HG03565 (cell line): ENCODE data around the gene APOBEC3C.
"Not testable (repeated sequence)": the region's sequence is repeated elsewhere in the genome, so short reads cannot be mapped to it uniquely, and the experiment has no call there.

Source experiments
- ATAC-seq: cut with Tn5 transposase; IDR thresholded peaks from one replicate; pipeline ENCODE4 v1.9.1; 2021; ENCODE audit warnings: mild to moderate bottlenecking, moderate library complexity; ENCODE audit not compliant: unreplicated experiment

APOBEC3C gene

DNA sequence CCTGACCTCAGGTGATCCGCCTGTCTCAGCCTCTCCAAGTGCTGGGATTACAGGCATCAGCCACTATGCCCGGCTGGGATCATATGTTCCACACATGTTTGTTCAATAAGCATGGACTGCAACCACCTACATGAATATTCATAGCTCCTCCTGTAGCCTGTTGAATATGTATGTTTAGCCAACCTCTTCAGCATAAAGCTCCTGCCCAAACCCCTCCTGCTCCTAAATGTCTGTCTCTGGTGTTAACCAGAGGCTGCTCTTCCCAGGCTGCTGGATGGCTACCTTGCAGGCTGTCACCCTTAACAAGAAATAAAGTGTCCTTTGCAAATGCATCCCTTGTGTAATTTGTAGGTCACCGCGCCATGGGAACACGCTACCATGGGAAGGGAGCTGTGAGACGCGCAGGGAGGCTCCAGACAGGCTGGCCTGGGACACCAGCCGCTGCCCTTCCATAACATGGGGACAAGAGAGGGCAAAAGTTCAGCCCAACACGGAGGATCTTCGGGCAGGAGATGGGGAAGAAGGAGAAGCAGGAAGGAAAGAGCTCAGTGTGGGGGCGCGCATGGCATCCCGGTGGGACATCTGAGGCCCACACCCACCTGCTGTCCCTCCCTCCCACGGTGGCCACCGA, 6.1 kb downstream of the APOBEC3C start:
- not testable (repeated sequence) for ATAC-seq

DNA sequence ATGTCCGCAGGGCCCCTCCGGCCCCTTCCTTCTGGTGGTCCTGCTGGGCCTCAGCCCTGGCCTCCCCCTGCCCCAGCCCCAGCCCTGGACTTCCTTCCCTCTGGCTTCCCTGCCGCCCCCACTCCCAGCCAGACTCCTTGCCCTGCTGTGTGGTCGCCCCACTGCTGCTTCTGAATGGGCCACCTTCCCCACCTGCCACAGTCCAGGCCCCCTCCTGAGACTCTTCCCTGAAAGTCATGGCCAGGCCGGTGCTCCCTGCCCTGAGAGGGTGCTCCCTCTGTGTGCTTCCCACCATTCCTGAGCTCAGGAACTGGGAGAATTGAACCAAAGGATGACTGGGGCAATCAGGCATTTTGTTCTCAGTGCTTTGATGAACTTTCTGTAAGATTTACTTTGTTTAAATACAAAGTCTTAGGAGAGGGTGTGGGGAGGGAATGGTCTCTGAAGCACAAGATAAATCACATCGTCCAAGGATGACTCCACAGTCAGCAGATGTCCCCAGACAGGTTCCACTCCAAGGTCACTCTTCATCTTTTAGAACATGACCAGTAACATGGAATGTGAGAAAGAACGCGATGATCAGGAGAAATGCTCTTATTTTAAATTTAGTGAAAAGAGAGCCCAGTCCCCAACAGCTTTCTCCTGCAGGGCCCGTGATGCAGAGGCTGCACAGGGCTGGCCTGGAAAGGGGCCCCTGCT, 7.6 kb downstream of the APOBEC3C start:
- no peak for ATAC-seq

DNA sequence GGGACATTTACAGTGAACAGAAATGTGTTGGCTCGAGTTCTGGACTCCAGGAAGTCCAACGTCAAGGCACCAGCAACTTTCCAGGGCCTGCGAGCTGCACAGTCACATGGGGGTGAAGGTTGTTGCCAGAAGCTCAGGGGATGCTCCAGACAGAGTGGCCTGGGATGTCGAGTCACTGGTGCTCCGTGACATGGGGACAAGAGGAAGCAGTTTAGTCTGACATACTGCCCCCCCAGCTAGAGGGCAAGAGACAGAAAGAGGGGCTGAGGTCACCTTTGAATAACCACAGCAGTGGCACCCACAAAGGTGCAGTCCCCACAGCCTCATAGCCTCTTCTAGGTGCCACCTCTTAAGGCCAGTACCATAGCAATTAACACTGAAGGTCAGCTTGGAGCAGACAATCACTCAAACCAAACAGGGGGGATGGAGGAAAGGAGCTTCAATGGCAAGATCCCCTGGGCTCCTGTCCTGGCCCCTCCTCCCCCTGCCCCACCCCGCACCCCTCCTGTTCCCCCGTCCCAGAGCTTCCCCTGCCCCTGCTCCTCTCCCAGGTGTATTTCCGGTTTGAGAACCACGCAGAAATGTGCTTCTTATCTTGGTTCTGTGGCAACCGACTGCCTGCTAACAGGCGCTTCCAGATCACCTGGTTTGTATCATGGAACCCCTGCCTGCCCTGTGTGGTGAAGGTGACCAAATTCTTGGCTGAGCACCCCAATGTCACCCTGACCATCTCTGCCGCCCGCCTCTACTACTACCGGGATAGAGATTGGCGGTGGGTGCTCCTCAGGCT, 10.7 kb downstream of the APOBEC3C start:
- ATAC-seq, result no peak

DNA sequence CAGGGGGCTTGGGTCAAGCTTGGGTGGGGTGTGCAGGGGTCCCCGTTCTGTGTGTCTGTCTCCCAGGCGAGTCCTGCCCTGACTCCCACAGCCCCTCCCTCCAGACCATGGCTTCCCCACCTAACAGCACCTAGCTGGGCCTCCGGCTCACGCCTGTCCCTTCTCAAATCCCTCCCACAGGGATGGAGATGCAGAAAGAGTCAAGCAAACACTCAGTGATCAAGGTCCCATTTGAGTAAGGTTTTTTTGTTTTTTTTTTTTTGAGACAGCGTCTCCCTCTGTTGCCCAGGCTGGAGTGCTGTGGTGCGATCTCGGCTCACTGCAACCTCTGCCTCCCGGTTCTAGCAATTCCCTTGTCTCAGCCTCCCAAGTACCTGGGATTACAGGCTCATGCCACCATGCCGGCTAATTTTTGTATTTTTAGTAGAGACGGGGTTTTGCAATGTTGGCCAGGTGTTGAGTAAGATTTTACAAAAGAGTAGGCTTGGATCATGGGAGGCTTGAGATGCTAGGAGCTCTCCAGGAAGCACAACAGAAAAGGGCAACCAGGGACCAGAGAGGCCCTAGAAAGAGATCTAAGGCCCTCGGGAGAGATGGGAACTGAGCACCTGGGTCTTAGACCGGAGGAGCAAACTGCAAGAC, 12.6 kb downstream of the APOBEC3C start:
- ATAC-seq, result no peak

DNA sequence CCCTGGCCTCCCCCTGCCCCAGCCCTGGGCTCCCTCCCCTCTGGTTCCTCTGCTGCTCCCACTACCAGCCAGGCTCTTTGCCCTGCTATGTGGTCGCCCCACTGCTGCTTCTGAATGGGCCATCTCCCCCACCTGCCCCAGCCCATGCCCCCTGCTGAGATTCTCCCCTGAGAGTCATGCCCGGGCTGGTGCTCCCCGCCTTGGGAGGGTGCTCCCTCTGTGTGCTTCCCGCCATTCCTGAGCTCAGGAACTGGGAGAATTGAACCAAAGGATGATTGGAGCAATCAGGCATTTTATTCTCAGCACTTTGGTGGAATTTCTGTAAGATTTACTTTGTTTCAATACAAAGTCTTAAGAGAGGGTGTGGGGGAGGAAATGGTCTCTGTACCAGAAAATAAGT, 13.7 kb downstream of the APOBEC3C start:
- ATAC-seq, result no peak

DNA sequence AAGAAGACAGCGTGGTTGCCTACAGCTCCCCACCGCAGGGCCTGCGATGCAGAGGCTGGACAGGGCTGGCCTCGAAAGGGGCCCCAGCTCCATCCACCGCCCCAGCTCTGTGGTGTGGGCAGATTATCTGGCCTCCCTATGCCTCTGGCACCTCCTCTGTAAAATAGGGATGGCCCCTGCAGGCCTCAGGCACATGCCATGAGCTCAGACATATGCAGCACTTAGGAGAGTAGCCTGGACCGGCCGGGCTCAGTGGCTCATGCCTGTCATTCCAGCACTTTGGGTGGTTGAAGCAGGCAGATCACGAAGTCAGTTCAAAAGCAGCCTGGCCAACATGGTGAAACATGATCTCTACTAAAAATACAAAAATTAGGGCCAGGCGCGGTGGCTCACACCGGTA, 14.2 kb downstream of the APOBEC3C start:
- ATAC-seq, result no peak

DNA sequence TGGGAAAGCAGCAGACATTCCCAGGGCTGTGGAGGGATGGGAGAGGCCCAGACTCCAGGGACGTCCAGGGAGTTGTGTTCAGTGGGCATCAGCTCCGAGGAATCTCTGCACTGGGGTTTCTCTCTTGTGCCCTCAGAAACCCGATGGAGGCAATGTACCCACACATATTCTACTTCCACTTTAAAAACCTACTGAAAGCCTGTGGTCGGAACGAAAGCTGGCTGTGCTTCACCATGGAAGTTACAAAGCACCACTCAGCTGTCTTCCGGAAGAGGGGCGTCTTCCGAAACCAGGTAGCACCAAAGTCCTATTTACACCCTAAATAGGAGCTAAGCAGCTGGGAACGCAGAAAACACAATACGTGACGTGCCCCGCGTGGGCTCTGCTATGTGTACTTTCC, 15.2 kb downstream of the APOBEC3C start:
- no peak for ATAC-seq

DNA sequence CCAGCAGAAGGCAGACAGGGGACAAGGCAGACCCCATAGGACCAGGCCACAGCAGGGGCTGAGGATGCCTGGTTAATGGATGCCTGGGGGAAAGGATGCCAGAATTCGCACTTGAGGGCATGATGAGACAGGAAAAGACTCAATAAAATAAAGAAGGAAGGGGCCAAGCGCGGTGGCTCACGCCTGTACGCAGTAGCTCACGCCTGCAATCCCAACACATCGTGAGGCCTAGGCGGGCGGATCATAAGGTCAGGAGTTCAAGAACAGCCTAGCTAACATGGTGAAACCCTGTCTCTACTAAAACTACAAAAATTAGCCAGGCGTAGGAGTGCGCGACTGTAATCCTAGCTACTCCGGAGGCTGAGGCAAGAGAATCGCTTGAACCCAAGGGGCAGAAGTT, 16.6 kb downstream of the APOBEC3C start:
- ATAC-seq, result no peak

DNA sequence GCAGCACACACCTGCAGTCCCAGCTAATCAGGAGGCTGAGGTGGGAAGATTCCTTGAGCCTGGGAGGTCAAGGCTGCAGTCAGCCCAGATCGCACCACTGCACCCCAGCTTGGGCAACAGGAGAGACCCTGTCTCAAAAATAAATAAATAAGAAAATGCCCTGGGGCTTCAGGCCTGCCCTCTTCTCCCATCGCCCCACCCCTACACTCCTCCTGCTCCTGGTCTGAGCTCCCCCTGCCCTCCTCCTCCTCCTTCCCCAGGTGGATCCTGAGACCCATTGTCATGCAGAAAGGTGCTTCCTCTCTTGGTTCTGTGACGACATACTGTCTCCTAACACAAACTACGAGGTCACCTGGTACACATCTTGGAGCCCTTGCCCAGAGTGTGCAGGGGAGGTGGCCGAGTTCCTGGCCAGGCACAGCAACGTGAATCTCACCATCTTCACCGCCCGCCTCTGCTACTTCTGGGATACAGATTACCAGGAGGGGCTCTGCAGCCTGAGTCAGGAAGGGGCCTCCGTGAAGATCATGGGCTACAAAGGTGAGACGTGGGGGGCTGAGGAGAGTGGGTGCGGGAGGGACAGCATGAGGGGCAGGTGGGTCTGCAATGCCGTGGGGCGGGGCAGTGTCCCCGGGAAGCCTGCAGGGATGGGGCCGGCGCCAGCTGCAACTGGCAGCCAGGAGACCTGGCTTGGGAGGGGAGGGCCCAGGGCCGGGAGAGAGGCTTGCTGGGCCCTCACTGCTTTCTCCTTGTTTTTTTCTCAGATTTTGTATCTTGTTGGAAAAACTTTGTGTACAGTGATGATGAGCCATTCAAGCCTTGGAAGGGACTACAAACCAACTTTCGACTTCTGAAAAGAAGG, 17.6 kb downstream of the APOBEC3C start:
- not testable (repeated sequence) for ATAC-seq

DNA sequence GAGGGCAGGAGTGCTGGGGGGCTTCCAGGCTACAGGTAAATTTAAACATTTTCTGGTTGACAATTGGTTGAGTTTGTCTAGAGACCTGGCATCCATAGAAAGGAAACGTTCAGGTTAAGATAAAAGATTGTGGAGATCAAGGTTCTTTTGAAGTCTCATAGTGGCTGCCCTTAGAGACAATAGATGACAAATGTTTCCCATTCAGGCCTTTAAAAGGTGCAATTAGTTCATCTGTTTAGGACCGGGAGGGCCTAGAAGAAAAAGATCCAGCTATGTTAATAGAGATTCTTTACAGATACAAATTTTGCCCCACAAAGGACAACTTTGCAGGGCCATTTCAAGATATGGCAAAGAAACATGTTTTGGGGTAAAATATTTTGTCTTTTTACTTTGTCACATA, 23.0 kb downstream of the APOBEC3C start:
- not testable (repeated sequence) for ATAC-seq

DNA sequence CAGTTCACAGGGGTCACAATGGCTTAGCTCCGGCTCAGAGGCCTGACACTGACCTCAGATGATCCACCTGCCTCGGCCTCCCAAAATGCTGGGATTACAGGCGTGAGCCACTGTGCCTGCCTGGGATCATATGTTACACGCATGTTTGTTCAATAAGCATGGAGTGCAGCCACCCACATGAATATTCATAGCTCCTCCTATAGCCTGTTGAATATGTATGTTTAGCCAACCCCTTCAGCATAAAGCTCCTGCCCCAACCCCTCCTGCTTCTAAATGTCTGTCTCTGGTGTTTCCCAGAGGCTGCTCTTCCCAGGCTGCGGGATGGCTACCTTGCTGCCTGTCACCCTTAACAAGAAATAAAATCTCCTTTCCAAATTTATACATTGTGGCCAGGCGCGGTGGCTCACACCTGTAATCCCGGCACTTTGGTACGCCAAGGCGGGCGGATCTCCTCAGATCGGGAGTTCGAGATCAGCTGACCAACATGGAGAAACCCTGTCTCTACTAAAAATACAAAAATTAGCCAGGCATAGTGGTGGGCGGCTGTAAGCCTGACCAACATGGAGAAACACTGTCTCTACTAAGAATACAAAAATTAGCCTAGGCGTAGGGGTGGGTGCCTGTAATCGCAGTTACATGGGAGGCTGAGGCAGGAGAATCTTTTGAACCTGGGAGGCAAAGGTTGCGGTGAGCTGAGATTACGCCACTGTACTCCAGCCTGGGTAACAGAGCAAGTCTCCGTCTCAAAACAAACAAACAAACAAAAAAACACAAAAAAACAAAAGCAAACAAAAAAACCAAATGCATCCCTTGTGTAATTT, 25.5 kb downstream of the APOBEC3C start:
- no peak for ATAC-seq

DNA sequence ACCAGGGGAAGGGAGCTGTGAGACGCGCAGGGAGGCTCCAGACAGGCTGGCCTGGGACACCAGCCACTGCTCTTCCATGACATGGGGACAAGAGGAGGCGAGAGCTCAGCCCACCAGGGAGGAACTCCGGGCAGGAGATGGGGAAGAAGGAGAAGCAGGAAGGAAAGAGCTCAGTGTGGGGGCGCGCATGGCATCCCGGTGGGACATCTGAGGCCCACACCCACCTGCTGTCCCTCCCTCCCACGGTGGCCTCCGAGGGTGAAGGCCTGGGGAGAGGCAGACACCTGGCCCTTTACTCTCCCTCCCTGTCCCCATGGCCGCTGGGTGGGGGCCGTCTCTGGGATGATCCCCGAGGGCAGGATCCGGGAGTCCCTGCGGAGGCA, 26.1 kb downstream of the APOBEC3C start:
- ATAC-seq, result not testable (repeated sequence)

DNA sequence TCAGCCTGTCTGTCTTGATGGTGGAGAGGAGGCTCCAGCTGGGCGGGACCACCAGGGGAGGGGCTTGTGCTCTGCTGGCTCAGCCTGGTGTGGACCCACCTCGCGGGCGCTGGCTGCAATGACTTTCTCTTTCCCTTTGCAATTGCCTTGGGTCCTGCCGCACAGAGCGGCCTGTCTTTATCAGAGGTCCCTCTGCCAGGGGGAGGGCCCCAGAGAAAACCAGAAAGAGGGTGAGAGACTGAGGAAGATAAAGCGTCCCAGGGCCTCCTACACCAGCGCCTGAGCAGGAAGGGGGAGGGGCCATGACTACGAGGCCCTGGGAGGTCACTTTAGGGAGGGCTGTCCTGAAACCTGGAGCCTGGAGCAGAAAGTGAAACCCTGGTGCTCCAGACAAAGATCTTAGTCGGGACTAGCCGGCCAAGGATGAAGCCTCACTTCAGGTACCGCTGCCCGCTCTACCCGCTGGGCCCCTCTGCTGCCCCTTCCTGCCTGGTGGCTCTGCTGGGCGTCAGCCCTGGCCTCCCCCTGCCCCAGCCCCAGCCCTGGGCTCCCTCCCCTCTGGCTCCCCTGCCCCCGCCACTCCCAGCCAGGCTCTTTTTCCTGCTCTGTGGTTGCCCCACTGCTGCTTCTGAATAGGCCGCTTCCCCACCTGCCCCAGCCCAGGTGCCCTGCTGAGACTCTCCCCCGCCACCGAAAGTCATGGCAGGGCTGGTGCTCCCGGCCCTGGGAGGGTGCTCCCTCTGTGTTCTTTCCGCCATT, 26.7 kb downstream of the APOBEC3C start, which contains the start of gene APOBEC3F:
TSS of gene APOBEC3F (plus strand) at position 327 of the 759 bp plus-strand sequence. CDS start at position 424, 97 bp downstream.
- peak; percentile 78 for ATAC-seq

DNA sequence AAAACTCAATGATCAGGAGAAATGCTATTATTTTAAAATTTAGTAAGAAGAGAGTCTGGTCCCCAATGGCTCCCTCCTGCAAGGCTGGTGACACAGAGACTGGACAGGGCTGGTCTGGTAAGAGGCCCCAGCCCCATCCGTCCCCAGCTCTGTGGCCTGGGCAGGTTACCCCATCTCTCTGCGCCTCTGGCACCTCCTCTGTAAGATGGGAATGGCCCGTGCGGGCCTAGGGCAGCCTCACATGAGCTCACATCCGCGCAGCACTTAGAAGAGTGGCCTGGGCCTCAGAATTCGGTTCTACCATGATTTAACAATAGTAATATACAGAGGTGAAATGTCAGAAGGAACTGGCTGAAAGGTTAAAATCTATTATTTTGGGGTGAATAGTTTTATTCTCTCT, 27.9 kb downstream of the APOBEC3C start:
- no peak for ATAC-seq

DNA sequence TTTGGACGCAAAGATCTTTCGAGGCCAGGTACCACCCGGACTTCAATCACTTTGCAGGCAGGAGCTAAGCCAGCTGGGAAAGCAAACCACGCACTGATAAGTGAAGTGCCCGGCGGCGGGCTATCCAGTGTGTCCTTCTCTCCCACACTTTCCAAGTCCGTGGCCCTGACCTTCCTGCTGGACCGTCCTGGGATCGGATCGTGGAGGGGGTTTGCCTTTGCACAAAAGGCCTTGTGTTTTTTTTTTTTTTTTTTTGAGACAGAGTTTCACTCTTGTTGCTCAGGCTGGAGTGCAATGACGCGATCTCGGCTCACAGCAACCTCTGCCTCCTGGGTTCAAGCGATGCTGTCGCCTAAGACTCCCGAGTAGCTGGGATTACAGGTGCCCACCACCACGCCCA, 29.0 kb downstream of the APOBEC3C start:
- ATAC-seq, result not testable (repeated sequence)

DNA sequence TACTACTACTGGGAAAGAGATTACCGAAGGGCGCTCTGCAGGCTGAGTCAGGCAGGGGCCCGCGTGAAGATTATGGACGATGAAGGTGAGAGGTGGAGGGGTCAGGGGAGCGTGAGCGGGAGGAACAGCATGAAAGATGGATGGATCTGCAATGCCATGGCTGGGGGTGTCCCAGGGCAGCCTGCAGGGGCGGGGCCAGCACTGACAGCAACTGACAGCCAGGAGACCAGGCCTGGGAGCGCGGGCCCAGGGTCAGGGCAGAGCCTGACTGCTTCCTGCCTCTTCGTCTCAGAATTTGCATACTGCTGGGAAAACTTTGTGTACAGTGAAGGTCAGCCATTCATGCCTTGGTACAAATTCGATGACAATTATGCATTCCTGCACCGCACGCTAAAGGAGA, 31.1 kb downstream of the APOBEC3C start:
- ATAC-seq, result not testable (repeated sequence)

DNA sequence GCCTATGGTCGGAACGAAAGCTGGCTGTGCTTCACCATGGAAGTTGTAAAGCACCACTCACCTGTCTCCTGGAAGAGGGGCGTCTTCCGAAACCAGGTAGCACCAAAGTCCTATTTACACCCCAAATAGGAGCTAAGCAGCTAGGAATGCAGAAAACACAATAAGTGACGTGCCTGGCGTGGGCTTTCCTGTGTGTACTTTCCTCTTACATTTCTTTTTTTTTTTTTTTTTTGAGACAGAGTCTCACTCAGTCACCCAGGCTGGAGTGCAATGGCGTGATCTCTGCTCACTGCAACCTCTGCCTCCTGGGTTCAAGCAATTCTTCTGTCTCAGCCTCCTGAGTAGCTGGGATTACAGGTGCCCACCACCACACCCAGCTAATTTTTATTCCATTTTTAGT, 35.4 kb downstream of the APOBEC3C start:
- not testable (repeated sequence) for ATAC-seq

DNA sequence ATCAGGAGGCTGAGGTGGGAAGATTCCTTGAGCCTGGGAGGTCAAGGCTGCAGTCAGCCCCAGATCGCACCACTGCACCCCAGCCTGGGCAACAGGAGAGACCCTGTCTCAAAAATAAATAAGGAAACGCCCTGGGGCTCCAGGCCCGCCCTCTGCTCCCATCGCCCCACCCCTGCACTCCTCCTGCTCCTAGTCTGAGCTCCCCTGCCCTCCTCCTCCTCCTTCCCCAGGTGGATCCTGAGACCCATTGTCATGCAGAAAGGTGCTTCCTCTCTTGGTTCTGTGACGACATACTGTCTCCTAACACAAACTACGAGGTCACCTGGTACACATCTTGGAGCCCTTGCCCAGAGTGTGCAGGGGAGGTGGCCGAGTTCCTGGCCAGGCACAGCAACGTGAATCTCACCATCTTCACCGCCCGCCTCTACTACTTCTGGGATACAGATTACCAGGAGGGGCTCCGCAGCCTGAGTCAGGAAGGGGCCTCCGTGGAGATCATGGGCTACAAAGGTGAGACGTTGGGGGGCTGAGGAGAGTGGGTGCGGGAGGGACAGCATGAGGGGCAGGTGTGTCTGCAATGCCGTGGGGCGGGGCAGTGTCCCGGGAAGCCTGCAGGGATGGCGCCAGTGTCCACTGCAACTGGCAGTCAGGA, 37.9 kb downstream of the APOBEC3C start:
- ATAC-seq, result not testable (repeated sequence)
